ENCODE results near the gene PARD3.

Gene PARD3

GRCh38 chr10:34213193-34213804, 601.8 kb downstream of the PARD3 start:
- WGBS (ENCODE audit: extremely low coverage, insufficient coverage, insufficient read length), result no CpG with 5 or more reads among the region's 6 CpGs
- no peaks in the 10 kb centered on the region for H3K9me3 ChIP-seq (ENCODE audit: insufficient read depth, low read depth, low read length)
- H3K79me1 ChIP-seq (ENCODE audit: low read length), result no peaks in the 10 kb centered on the region
- no peak overlapping the region for H2AFZ ChIP-seq (ENCODE audit: insufficient read depth, low read length, poor library complexity)
- no peak overlapping the region for H4K91ac ChIP-seq (ENCODE audit: low read depth, low read length)
- H3K27ac ChIP-seq (ENCODE audit: low read depth, low read length), result no peak overlapping the region
- H2BK5ac ChIP-seq (ENCODE audit: low read depth, low read length, poor library complexity), result no peak overlapping the region
- H3K18ac ChIP-seq (ENCODE audit: low read length), result no peak overlapping the region
- H4K12ac ChIP-seq (ENCODE audit: low read depth, low read length), result no peak overlapping the region
- no peak overlapping the region for H3K4me3 ChIP-seq (ENCODE audit: low read depth, low read length)
- H2BK120ac ChIP-seq (ENCODE audit: insufficient read depth, low read length, poor library complexity), result no peak overlapping the region
- no peak overlapping the region for H2AK5ac ChIP-seq (ENCODE audit: low read length)
- no peak for DNase-seq
- H2BK12ac ChIP-seq (ENCODE audit: low read length), result no peak overlapping the region
- H3K36me3 ChIP-seq (ENCODE audit: control insufficient read depth in 1 of 2, insufficient read depth in 2 of 2, low read length in 2 of 2), result no peaks in the 10 kb centered on the region
- no peaks in the 10 kb centered on the region for H3K79me2 ChIP-seq (ENCODE audit: control insufficient read depth, insufficient read depth, low read length, poor library complexity)
- H4K8ac ChIP-seq (ENCODE audit: low read depth, low read length), result no peak overlapping the region
- no peak overlapping the region for H3K14ac ChIP-seq (ENCODE audit: low read length)
- no peak overlapping the region for H3K23ac ChIP-seq (ENCODE audit: low read length)
- no peak overlapping the region for H3K9ac ChIP-seq (ENCODE audit: low read length)
- no peak overlapping the region for H3K4me2 ChIP-seq (ENCODE audit: low read length)
- no peak overlapping the region for H3K4ac ChIP-seq (ENCODE audit: low read depth, low read length)
- no peaks in the 10 kb centered on the region for H3K4me1 ChIP-seq (ENCODE audit: control insufficient read depth in 1 of 2, insufficient read depth in 2 of 2, low read length in 2 of 2)
- H3K27me3 ChIP-seq (ENCODE audit: insufficient read depth, low read length), result no peaks in the 10 kb centered on the region

- no peaks in the 10 kb centered on the region for H3K9me3 ChIP-seq (ENCODE audit: insufficient read depth, low read depth, low read length)
Observed at GRCh38 chr10:34207343-34207742, 607.8 kb downstream of the PARD3 start.

GRCh38 chr10:34206935-34207268, 608.2 kb downstream of the PARD3 start:
- no peaks in the 10 kb centered on the region for H3K79me1 ChIP-seq (ENCODE audit: low read length)
- no peaks in the 10 kb centered on the region for H3K9me3 ChIP-seq (ENCODE audit: insufficient read depth, low read depth, low read length)
- H3K4me2 ChIP-seq (ENCODE audit: low read length), result no peak overlapping the region
- H3K27ac ChIP-seq (ENCODE audit: low read depth, low read length), result no peak overlapping the region
- H3K4me1 ChIP-seq (ENCODE audit: control insufficient read depth in 1 of 2, insufficient read depth in 2 of 2, low read length in 2 of 2), result no peaks in the 10 kb centered on the region
- H4K12ac ChIP-seq (ENCODE audit: low read depth, low read length), result no peak overlapping the region
- H2AFZ ChIP-seq (ENCODE audit: insufficient read depth, low read length, poor library complexity), result no peak overlapping the region
- no peaks in the 10 kb centered on the region for H3K36me3 ChIP-seq (ENCODE audit: control insufficient read depth in 1 of 2, insufficient read depth in 2 of 2, low read length in 2 of 2)
- H2BK12ac ChIP-seq (ENCODE audit: low read length), result no peak overlapping the region
- H3K18ac ChIP-seq (ENCODE audit: low read length), result no peak overlapping the region
- no peak overlapping the region for H3K4ac ChIP-seq (ENCODE audit: low read depth, low read length)
- DNase-seq, result no peak
- H2BK5ac ChIP-seq (ENCODE audit: low read depth, low read length, poor library complexity), result no peak overlapping the region
- H4K8ac ChIP-seq (ENCODE audit: low read depth, low read length), result no peak overlapping the region
- H3K27me3 ChIP-seq (ENCODE audit: insufficient read depth, low read length), result no peaks in the 10 kb centered on the region
- H3K79me2 ChIP-seq (ENCODE audit: control insufficient read depth, insufficient read depth, low read length, poor library complexity), result no peaks in the 10 kb centered on the region
- no peak overlapping the region for H3K9ac ChIP-seq (ENCODE audit: low read length)
- no peak overlapping the region for H4K91ac ChIP-seq (ENCODE audit: low read depth, low read length)
- H3K14ac ChIP-seq (ENCODE audit: low read length), result no peak overlapping the region
- H2BK120ac ChIP-seq (ENCODE audit: insufficient read depth, low read length, poor library complexity), result no peak overlapping the region
- no peak overlapping the region for H3K23ac ChIP-seq (ENCODE audit: low read length)
- H3K4me3 ChIP-seq (ENCODE audit: low read depth, low read length), result no peak overlapping the region
- H2AK5ac ChIP-seq (ENCODE audit: low read length), result no peak overlapping the region
- WGBS (ENCODE audit: extremely low coverage, insufficient coverage, insufficient read length), result no CpG with 5 or more reads among the region's 1 CpG

More at GRCh38 chr10:34207343-34207742, 607.8 kb downstream of the PARD3 start:
- Histone ChIP-seq H2BK5ac (ENCODE audit: low read depth, low read length, poor library complexity) (no peak overlapping the region), H3K79me2 (ENCODE audit: control insufficient read depth, insufficient read depth, low read length, poor library complexity) (no peaks in the 10 kb centered on the region), H4K12ac (ENCODE audit: low read depth, low read length) (no peak overlapping the region), H4K91ac (ENCODE audit: low read depth, low read length) (no peak overlapping the region), H2BK120ac (ENCODE audit: insufficient read depth, low read length, poor library complexity) (no peak overlapping the region), H3K27me3 (ENCODE audit: insufficient read depth, low read length) (no peaks in the 10 kb centered on the region), H3K79me1 (ENCODE audit: low read length) (no peaks in the 10 kb centered on the region), H3K4me3 (ENCODE audit: low read depth, low read length) (no peak overlapping the region), H3K4me2 (ENCODE audit: low read length) (no peak overlapping the region), H2BK12ac (ENCODE audit: low read length) (no peak overlapping the region), H3K23ac (ENCODE audit: low read length) (no peak overlapping the region), H3K18ac (ENCODE audit: low read length) (no peak overlapping the region), H2AFZ (ENCODE audit: insufficient read depth, low read length, poor library complexity) (no peak overlapping the region), H3K14ac (ENCODE audit: low read length) (no peak overlapping the region), H2AK5ac (ENCODE audit: low read length) (no peak overlapping the region), H3K4ac (ENCODE audit: low read depth, low read length) (no peak overlapping the region), H3K27ac (ENCODE audit: low read depth, low read length) (no peak overlapping the region), H3K4me1 (ENCODE audit: control insufficient read depth in 1 of 2, insufficient read depth in 2 of 2, low read length in 2 of 2) (no peaks in the 10 kb centered on the region), H4K8ac (ENCODE audit: low read depth, low read length) (no peak overlapping the region), H3K36me3 (ENCODE audit: control insufficient read depth in 1 of 2, insufficient read depth in 2 of 2, low read length in 2 of 2) (no peaks in the 10 kb centered on the region), H3K9ac (ENCODE audit: low read length) (no peak overlapping the region)
- no peak for DNase-seq
- no CpG with 5 or more reads among the region's 3 CpGs for WGBS (ENCODE audit: extremely low coverage, insufficient coverage, insufficient read length)

GRCh38 chr10:34206078-34206934, 608.8 kb downstream of the PARD3 start:
- no peak overlapping the region for H2BK5ac ChIP-seq (ENCODE audit: low read depth, low read length, poor library complexity)
- no peak for DNase-seq
- H3K79me1 ChIP-seq (ENCODE audit: low read length), result no peaks in the 10 kb centered on the region
- H2BK12ac ChIP-seq (ENCODE audit: low read length), result no peak overlapping the region
- no peaks in the 10 kb centered on the region for H3K4me1 ChIP-seq (ENCODE audit: control insufficient read depth in 1 of 2, insufficient read depth in 2 of 2, low read length in 2 of 2)
- H4K91ac ChIP-seq (ENCODE audit: low read depth, low read length), result no peak overlapping the region
- WGBS (ENCODE audit: extremely low coverage, insufficient coverage, insufficient read length), result no CpG with 5 or more reads among the region's 9 CpGs
- H3K9me3 ChIP-seq (ENCODE audit: insufficient read depth, low read depth, low read length), result no peaks in the 10 kb centered on the region
- no peaks in the 10 kb centered on the region for H3K27me3 ChIP-seq (ENCODE audit: insufficient read depth, low read length)
- no peak overlapping the region for H3K27ac ChIP-seq (ENCODE audit: low read depth, low read length)
- H4K12ac ChIP-seq (ENCODE audit: low read depth, low read length), result no peak overlapping the region
- no peak overlapping the region for H3K4ac ChIP-seq (ENCODE audit: low read depth, low read length)
- H2AK5ac ChIP-seq (ENCODE audit: low read length), result no peak overlapping the region
- H2AFZ ChIP-seq (ENCODE audit: insufficient read depth, low read length, poor library complexity), result no peak overlapping the region
- no peak overlapping the region for H4K8ac ChIP-seq (ENCODE audit: low read depth, low read length)
- H3K9ac ChIP-seq (ENCODE audit: low read length), result no peak overlapping the region
- no peak overlapping the region for H3K4me3 ChIP-seq (ENCODE audit: low read depth, low read length)
- no peak overlapping the region for H2BK120ac ChIP-seq (ENCODE audit: insufficient read depth, low read length, poor library complexity)
- H3K36me3 ChIP-seq (ENCODE audit: control insufficient read depth in 1 of 2, insufficient read depth in 2 of 2, low read length in 2 of 2), result no peaks in the 10 kb centered on the region
- H3K79me2 ChIP-seq (ENCODE audit: control insufficient read depth, insufficient read depth, low read length, poor library complexity), result no peaks in the 10 kb centered on the region
- no peak overlapping the region for H3K14ac ChIP-seq (ENCODE audit: low read length)
- no peak overlapping the region for H3K4me2 ChIP-seq (ENCODE audit: low read length)
- no peak overlapping the region for H3K23ac ChIP-seq (ENCODE audit: low read length)
- no peak overlapping the region for H3K18ac ChIP-seq (ENCODE audit: low read length)

Data from trophoblast cell (in vitro differentiated cells and primary cell).